K562 (cell line): Measurements from ENCODE around the gene FAM20C. TPM values are rescaled to one million over a fixed set of nuclear protein-coding genes. Genes with fewer than 3 reads are reported as not detected.

Experiments
- ATAC-seq: fragments of 200-7000 bp; cut with Tn5 transposase; 3 replicates; pipeline ENCODE4 v1.9.1; 2020; ENCODE audit warnings: moderate library complexity
- BruUV-seq: library from RNA; stranded (reverse); fragments of 400-500 nt; replicated peaks from 2 replicates; lab custom pipeline; 2021; lab: Mats Ljungman, UMichigan
- CTCF ChIA-PET: fragments of 300-600 bp; formaldehyde crosslinking; extraction: SDS; loops from one replicate; lab custom pipeline; 2021; ENCODE audit warnings: low intra/inter-chr PET ratio; lab: Yijun Ruan, JAX
- POLR2A ChIA-PET: fragments of 300-600, 350-650 bp; sonication (Branson Sonifier 250); formaldehyde crosslinking; extraction: SDS; loops from one replicate; lab custom pipeline; 2021; ENCODE audit warnings: antibody characterized with exemption, inconsistent platforms; lab: Yijun Ruan, JAX
- DNase-seq, 4 experiments: peaks; one replicate each; pipeline versions ENCODE4 v3.0.0 to v3.0.0-alpha.2; 2011 to 2018; ENCODE audit warnings: low spot score in 3 of 4, mixed read lengths in 3 of 4; ENCODE audit errors: extremely low read depth in 1 of 4
- FAIRE-seq: peaks from 2 replicates; lab custom pipeline; 2011; peaks lifted over from hg19 to GRCh38; lab: Jason Lieb, UNC
- H2AFZ ChIP-seq: 2 replicates; pipeline ENCODE4 v1.6.0; 2011; ENCODE audit warnings: low read depth, low read length, control low read depth, inconsistent platforms
- H3K27ac ChIP-seq: fragments of 200-600 bp; 3 replicates; pipeline ENCODE4 v1.8.0; 2011; ENCODE audit warnings: low read depth, mild to moderate bottlenecking, control low read depth, inconsistent platforms, low read length, moderate library complexity, mixed read lengths; ENCODE audit errors: extremely low read depth
- H3K27me3 ChIP-seq, 2 experiments: fragments of 300-600 bp in 1 of 2; 2 replicates in 1 of 2; 3 replicates in 1 of 2; pipeline versions ENCODE4 v1.6.0 to v1.8.0; 2011; ENCODE audit warnings: inconsistent platforms in 2 of 2, low read length in 2 of 2, mild to moderate bottlenecking in 1 of 2, mixed read lengths in 1 of 2, moderate library complexity in 1 of 2; ENCODE audit not compliant: control insufficient read depth in 2 of 2, insufficient read depth in 2 of 2
- H3K36me3 ChIP-seq: fragments of 300-600 bp; 3 replicates; pipeline ENCODE4 v1.8.0; 2011; ENCODE audit warnings: mild to moderate bottlenecking, low read length, inconsistent platforms; ENCODE audit not compliant: control insufficient read depth, insufficient read depth
- H3K4me1 ChIP-seq, 2 experiments: fragments of 200-600 bp in 1 of 2; replicated peaks in 1 of 2; 2 replicates in 1 of 2; 3 replicates in 1 of 2; pipeline versions ENCODE4 v1.5.1 to v1.8.0; 2011; ENCODE audit warnings: inconsistent platforms in 2 of 2, low read length in 2 of 2, mild to moderate bottlenecking in 1 of 2, mixed read lengths in 1 of 2, moderate library complexity in 1 of 2; ENCODE audit not compliant: control insufficient read depth in 2 of 2, insufficient read depth in 2 of 2
- H3K4me2 ChIP-seq: 2 replicates; pipeline ENCODE4 v1.6.1; 2011; ENCODE audit warnings: low read length, control low read depth, inconsistent platforms, mixed read lengths; ENCODE audit not compliant: insufficient read depth
- H3K4me3 ChIP-seq: fragments of 200-600 bp; sonication (generic), shearing (Covaris generic); 2 replicates; pipeline ENCODE4 v1.5.1; 2016; ENCODE audit warnings: control low read depth, inconsistent platforms
- H3K79me2 ChIP-seq: fragments of 200-600 bp; 3 replicates; pipeline ENCODE4 v1.8.0; 2011; ENCODE audit warnings: low read length, inconsistent platforms; ENCODE audit not compliant: control insufficient read depth, insufficient read depth
- H3K9ac ChIP-seq, 2 experiments: 2 replicates each; pipeline versions ENCODE4 v1.6.0 to v1.6.1; 2011; ENCODE audit warnings: low read depth in 2 of 2, low read length in 2 of 2, control low read depth in 1 of 2, inconsistent platforms in 1 of 2, mild to moderate bottlenecking in 1 of 2, mixed read lengths in 1 of 2; ENCODE audit not compliant: insufficient read depth in 1 of 2
- H3K9me1 ChIP-seq: one replicate; pipeline ENCODE4 v1.6.0; 2011; ENCODE audit warnings: inconsistent platforms, mild to moderate bottlenecking, low read length, moderate library complexity; ENCODE audit not compliant: control insufficient read depth, insufficient read depth
- H3K9me3 ChIP-seq: replicated peaks from 2 replicates; pipeline ENCODE4 v1.5.1; 2011; ENCODE audit warnings: low read depth, low read length, inconsistent platforms; ENCODE audit not compliant: control insufficient read depth, insufficient read depth
- H4K20me1 ChIP-seq: replicated peaks from 2 replicates; pipeline ENCODE4 v1.6.1; 2011; ENCODE audit warnings: low read length, inconsistent platforms, mixed read lengths; ENCODE audit not compliant: control insufficient read depth, insufficient read depth
- ATF2 ChIP-seq: sonication (generic); formaldehyde crosslinking; IDR thresholded peaks from 2 replicates; pipeline ENCODE4 v1.8.1; 2022; ENCODE audit warnings: missing genetic modification reagents
- CCAR2 ChIP-seq: fragments of 200-400 bp; formaldehyde crosslinking; IDR thresholded peaks from 2 replicates; pipeline ENCODE4 v1.6.1; 2017; ENCODE audit warnings: mild to moderate bottlenecking, low read depth, low read length
- MED1 ChIP-seq: sonication (generic); formaldehyde crosslinking; IDR thresholded peaks from 2 replicates; pipeline ENCODE4 v1.8.1; 2023; ENCODE audit warnings: missing genetic modification reagents, borderline replicate concordance
- SAFB2 ChIP-seq: fragments of 200-400 bp; formaldehyde crosslinking; IDR thresholded peaks from 2 replicates; pipeline ENCODE4 v1.6.1; 2018; ENCODE audit warnings: borderline replicate concordance, low read length, low read depth, moderate library complexity; ENCODE audit not compliant: severe bottlenecking
- TEAD1 ChIP-seq, 2 experiments: fragments of 450-650 bp in 1 of 2; sonication (generic) in 1 of 2; formaldehyde crosslinking; IDR thresholded peaks; 2 replicates each; pipeline versions ENCODE4 v1.4.0 to v1.8.0; 2020 to 2022; ENCODE audit warnings: mild to moderate bottlenecking in 2 of 2, missing genetic modification reagents in 1 of 2
- WHSC1 ChIP-seq: IDR thresholded peaks from one replicate; pipeline ENCODE4 v1.6.1; 2012; ENCODE audit warnings: low read length, control low read depth, inconsistent platforms
- WGBS: fragments of 100-300 bp; shearing (Covaris generic); methylation state at CpG from one replicate; pipeline ENCODE4 v1.1.6; 2016; ENCODE audit warnings: low coverage, mixed read lengths; ENCODE audit not compliant: insufficient coverage; ENCODE audit errors: missing lambda C conversion rate; 5-methylcytosine and 5-hydroxymethylcytosine counted together
- in situ Hi-C: fragments of 300-500 bp; cut with MboI; formaldehyde crosslinking; loops from 4 replicates; pipeline ENCODE4 v1.15.0; 2018; ENCODE audit warnings: inconsistent platforms, mixed read lengths
- intact Hi-C: fragments of 100-400 bp; cut with micrococcal nuclease; formaldehyde crosslinking; loops from 2 replicates; pipeline ENCODE4 v1.14.2; 2022
- polyA plus RNA-seq, 8 experiments: library from polyadenylated mRNA; depleted of rRNA in 4 of 8; stranded (reverse) in 5 of 8; unstranded in 3 of 8; fragments of >200 nt; fragmentation: Nextera tagmentation in 2 of 8; fragmentation: Illumina TruSeq in 1 of 8; extraction: Ambion mirVana in 2 of 8; extraction: Trizol in 1 of 8; gene quantifications; 2 replicates each; pipeline versions ENCODE4 v1.2.1 to v1.2.3, GENCODE V29; 2011 to 2014; ENCODE audit warnings: inconsistent platforms in 1 of 8, missing spikeins in 1 of 8
- total RNA-seq, 7 experiments: library from RNA; depleted of rRNA in 6 of 7; stranded (reverse); fragments of >200 nt in 6 of 7; fragmentation: Illumina TruSeq in 2 of 7; extraction: Trizol in 2 of 7; gene quantifications; 2 replicates each; pipeline versions ENCODE4 v1.2.1 to v1.2.3, GENCODE V29; 2011 to 2021; ENCODE audit warnings: low replicate concordance in 1 of 7

The FAM20C gene
- total and polyA plus RNA-seq, 9 of the 15 experiments (the other 6 are each of a cell fraction or from before 2014, with no cell fraction given), result 0.09 TPM; not detected in 8

GRCh38 chr7:258476-259190 is 66.3 kb downstream of the FAM20C start:
- Histone ChIP-seq H3K27me3 (peaks cover 34 to 67% of the 10 kb centered on the region in 2 experiments), H3K9me3 (peaks cover 12% of the 10 kb centered on the region), H3K4me2 (no peak overlapping the region), H3K9me1 (no peaks in the 10 kb centered on the region), H3K4me1 (peaks cover 0 to 19% of the 10 kb centered on the region in 2 experiments; a peak in 1 of 5 replicates), H3K9ac (no peak overlapping the region), H2AFZ (no peak overlapping the region), H3K36me3 (no peaks in the 10 kb centered on the region), H3K27ac (no peak overlapping the region), H3K79me2 (no peaks in the 10 kb centered on the region), H3K4me3 (no peak overlapping the region), H4K20me1 (peaks cover 14% of the 10 kb centered on the region; the same call in 1 of the 2 replicates)
- TF ChIP-seq ATF2 (CRISPR knock-in tag) (no peak), MED1 (no peak), TEAD1 (CRISPR knock-in tag; IDR thresholded peaks at IDR 0.05) (no peak), CCAR2 (no peak), SAFB2 (no peak), WHSC1 (no peak)
- FAIRE-seq, result no peak
- no TSS peak for BruUV-seq
- ATAC-seq, result no peak
- ChIA-PET CTCF (interaction anchor here (1.0 kb wide), 1 partner anchor 8 kb away, joined by 3 read pairs; no protein-coding TSS in a partner anchor), POLR2A (no interaction called here)
- intact Hi-C loops (no loop called here), in situ Hi-C loops (no loop called here)
- 2% methylated on average over 23 of the region's 31 CpGs for WGBS
- peak in 1 of 4 experiments; percentile 15 for DNase-seq
